GM18868 (cell line): ENCODE results near the gene RTN1.

Source experiments
- ATAC-seq: cut with Tn5 transposase; IDR thresholded peaks from one replicate; pipeline ENCODE4 v1.9.1; 2021; ENCODE audit warnings: mild to moderate bottlenecking, moderate library complexity; ENCODE audit not compliant: unreplicated experiment

Gene RTN1

DNA sequence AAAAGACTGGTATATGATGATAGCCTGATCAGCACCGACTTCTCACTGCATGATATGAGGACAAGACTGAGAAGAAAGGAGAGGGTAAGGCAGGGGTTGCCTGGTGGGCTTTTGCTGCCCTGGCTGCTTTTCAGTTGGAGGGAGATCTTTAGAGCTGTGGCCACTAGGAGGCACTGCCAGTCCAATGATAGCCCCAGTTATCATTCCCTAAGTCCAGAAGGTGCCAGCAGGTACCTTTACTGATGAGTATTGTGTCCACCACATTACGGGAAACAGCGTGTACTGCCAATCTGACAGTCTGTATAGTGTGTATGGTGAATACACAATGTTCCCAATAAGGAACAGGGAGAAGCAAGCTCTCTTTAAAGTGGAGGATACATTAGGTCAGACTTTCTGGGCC is 238.2 kb downstream of the RTN1 start:
- ATAC-seq: no peak

DNA sequence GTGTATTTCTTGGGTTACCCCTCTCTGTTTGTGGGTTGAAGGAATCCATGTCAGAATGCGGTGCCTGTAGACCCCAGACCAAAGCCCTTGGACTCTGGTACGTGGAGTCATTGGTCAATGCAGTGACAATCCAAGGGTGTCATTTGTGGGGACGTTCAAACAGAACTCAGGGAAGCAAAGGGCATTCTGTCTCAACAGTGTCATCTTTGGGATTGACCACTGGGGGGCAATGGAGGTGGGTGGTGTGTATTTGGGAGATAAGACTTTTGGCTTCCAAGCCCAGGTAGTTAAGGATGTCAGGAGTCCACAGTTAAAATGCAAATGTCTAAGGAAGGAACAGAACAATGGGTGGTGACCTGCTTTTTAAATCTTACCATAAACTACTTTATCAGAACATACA is 239.3 kb downstream of the RTN1 start:
- no peak for ATAC-seq

DNA sequence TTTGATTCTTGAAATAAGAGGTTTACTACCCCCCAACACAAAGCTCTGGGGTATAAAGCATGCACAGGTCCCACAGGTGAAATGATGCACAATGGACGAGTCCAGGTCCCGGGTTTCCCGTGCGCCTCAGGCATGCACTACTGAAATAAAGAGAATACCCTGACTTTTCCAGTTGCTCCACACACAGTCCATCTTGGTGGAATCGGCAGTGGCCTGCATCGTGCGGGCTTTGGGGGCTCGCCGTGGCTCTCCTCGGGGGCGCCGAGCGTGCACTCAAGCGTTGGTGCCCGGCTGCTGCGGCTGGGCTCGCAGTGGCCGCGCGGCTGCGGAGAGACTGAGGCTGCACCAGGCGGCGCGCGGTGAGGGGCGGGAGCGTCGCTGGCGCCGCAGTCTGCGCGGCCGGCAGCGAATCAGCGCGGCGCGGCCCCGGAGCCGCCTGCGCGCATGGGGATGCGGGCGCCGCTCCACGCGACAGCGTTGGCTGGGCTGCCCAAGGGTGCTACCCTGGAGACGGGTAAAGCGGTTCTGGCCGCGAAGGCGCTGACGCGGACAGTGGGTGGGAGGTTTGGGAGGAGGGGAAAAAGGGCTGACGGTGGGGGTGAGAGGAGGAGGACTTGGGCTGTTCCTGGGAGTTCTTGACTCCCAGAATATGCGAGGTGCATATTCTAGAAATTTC is 240.2 kb downstream of the RTN1 start:
- ATAC-seq: peak; percentile 38

DNA sequence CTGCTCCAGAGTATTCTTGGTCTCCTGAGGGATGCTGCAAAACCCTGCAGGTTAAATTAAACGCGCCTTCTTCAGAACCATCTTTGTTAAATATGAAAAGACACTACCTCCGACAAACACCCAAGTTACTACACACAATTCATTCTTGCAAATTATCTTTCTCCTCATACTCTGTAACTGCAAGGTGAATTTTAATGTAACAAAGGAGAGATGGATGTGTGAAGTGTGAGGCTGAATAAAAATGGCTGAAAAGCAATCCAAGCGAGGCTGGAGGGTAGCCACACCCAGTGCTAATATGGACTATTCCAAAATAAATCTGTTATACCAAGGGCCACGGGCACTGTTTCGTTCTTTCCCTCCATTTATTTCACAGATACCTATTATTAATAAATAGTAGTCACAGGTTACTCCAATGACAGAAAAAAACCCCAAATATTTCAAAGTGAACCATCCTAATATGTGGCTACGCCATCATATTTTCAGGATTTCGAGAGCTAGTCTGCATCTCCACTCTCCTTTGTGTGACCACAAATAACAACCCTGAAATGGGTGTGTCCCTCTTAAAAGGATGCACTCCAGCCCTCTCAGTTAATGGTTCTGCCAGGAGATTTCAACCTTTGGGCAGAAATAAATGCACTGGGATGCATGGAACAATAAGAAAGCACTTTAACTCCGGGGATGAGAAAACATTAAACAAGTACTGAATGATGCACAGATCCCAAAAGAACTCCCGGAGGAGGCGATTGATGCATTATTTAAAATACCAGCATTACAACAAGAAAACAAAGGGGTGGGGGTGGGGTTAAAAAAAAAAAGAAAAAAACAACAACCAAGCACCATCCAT is 240.9 kb downstream of the RTN1 start:
- no peak for ATAC-seq

DNA sequence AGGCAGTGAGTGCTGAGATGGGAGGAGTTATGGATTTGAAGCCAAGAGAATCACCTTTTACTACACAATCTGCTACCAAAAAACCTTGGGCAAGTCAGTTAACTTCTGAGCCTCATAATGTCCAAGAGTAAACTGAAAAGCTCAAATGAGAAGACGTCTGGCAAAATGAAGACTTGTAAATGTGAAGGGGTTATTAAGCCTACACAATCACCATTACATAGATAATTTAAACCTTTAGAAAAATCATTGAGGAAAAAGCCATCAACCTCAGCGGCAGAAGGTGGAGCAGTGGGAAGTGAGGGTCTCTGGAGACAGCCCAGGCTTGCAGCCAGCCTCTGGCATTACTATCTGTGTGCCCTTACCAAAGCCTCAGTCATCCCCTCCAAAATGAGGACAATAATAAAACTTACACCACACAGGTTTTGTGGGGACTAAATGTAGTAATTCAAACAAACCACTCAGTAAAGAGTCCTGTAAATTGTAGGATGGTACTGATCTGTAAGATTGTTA is 243.5 kb downstream of the RTN1 start:
- ATAC-seq: no peak

DNA sequence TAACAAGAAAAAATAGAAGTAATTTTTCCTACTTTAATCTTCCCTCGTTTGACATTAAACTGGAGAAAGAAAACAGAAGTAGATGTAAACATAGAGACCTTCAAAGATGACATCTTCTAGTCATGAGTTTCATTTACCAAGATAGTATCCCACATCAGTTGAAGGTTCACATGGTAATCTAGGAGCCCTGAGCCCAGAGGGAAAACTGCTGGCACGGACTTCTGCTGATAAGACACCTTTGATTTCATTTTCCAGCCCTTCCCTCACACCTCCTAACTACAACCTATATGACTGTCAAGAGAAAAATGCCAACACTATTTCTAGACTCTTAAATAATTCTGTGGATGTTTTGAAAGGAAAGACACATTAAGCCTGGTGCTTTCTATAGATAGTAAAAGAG is 247.9 kb downstream of the RTN1 start:
- ATAC-seq: no peak

DNA sequence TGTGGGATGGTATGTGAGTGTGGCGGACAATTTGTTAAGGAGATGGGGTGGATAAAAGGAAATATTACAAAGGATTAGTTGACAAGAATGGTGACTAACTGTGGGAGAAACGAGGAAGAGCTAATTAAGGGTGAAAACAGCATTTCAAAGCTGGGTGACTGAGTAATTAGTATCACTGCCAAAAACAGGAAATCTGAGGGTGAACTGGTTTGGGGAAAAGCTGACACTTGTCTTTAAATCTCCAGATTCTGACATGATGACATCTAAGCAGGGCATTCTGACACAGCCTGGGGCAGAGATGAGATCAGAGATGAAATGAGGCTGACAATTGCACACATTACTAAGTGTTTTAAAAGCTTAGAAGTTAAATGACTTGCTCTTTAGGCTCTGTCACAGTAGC is 251.5 kb downstream of the RTN1 start:
- ATAC-seq: no peak

DNA sequence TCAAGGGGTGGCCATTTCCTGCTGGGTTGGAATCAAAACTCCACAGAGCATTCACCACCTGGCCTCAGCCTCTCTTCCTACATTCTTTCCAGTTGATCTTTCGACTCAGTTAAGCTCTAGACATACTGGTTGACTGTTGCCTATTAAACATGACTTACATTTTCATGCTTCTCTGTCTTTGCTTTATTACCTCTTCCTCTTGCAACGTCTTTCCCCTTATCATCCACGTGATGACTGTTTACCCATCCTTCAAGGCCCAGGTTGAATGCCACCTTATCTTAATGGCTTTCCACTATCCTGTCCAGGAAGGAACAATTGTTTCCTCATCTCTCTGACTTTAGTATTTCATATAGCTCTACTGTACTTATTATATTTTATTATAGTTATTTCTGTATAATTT is 269.5 kb downstream of the RTN1 start:
- ATAC-seq: no peak

DNA sequence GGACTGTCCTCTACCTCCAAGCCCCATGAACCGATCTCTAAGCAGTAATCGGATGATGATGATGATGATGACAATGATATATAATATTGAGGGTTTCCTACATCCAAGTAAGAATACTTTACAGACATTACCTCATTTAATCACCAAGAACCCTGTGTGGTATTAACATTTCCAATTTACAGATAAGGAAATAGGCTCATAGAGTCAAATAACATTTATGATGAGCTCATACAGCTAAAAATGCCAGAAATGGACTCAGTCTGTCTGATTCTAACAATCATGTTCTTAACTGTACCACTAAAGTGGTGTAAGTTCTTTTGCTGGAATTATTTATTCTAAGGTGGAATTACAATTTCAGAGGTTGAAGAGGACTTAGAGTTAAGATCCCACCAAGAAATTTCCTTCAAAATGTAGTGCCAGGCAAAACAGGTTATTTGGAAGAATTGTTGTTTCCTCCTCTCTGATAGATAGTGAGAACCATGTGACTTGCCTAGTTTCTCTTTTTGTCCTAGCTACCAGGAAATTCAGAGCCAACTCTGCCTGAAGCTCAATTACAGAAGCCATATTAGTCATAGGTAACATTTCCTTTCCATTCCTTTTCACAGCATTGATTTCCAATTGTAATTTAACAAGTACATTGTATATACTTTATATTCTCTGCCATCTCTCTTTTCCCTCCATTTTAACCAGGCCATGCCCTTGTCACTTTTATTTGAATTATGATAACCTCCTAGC is 270.2 kb downstream of the RTN1 start:
- no peak for ATAC-seq

DNA sequence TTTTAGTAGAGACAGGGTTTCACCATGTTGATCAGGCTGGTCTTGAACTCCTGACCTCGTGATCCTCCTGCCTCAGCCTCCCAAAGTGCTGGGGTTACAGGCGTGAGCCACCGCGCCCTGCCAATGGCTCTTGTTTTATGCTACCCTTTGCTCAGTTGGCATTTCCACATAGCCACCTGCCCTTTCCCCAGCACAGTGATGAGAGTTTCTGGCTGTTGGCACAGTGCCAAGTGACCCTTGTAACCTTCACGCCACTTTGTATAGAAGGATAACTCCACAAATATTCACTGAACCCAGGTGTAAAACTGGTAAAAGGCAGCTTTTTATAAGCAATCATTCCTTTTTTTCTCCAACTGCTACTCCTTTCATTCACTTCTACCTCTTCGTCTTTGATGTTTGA is 275.5 kb downstream of the RTN1 start:
- ATAC-seq: no peak

DNA sequence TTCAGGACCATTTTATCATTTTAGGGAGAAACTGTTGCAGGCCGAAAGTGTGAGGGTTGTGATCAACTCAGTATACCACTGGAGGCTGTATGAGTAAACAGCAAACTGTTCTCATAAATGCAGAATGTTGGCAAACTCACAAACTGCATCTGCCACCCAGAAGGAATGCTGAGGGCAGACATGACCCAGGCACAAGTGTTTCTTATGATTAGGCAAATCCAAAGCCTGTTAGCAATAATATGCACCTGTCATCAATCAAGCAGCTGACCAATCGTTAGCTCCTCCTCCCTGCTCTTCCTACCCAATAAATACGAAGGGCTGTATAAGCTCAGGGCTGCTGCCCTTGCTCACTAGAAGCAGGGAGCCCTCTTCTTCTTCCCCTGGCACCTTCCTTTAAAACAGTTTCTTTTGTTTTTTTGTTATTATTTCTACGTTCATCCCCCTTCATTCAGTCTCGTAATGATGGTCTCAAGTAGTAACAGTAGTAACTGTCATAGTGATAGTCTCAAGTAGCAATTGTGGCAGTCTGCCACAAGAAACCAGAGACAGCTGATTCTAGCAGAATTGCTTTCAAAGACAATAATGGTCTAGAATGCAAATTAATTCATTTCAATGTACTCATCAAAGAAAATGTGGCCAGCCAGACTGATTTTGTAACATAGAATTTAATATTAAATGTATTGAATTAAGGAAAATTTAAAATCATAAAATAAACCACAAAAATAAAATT is 278.8 kb downstream of the RTN1 start:
- ATAC-seq: no peak

DNA sequence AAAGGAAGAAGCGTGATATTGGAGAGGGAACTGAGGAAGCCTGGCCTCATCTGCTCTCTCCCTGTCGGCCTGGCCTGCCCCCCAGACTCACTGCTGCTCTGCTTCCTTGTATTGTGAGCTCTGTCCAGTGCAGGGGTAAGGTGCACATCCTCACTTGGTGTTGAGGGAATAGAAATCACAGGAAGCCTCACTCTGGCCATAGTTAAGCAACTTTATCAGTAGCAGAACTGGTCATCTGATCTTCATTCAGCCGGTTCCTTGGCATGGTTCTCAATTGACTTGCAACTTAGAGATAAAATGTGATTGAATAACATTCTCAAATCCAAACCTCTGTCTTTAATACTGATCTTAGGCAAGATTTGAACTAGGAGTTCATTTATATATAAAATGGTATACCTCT is 282.5 kb downstream of the RTN1 start:
- no peak for ATAC-seq

DNA sequence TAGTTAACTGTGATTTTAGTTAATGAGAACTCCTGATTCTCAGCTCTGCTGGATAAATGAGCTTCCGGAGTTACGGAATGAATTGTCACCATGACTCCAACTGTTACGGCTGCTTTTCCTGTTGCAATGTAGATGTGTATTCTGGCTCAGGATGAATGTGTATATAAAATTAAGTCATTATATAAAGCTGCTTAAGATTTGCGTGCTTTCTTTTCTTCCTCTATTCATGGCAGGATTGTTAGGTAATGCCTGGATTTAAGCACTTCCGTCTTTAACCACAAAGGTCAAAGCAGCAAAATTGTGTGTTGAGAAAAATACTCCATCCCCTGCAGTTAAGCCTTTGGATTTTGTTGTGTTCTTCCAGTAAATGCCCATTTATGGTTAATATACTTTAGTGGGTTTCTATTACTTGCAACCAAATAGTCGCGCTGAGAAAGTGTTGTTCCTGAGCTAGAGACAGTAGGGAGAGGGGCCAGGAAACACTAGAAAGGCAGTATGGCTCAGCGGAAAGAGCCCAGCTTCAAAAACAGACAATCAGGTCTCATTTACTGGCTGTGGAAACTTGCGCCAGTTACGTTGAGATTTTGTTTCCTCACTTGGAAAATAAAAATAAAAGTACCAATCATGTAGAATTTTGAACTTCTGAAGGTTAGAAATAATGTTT is 284.6 kb downstream of the RTN1 start:
- ATAC-seq: peak; percentile 53

DNA sequence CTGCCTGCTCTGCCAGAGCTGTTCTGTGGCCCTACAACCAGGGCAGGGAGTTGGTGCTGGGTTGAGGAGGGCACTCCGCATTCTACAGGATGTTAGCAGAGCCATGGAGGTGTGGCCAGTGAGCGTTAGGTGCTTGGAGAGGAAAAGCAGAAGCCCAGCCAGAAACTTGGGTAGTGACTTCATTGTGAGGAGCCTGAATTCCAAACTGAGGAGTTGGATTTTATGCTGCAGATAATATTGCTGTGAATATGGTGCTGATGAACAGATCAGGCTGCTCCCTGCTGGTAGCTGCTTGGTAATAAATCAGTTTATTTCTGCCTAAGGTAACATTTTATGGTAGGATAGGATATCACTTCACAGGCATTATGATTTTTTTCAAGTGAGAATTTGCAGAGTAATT is 286.8 kb downstream of the RTN1 start:
- ATAC-seq: no peak

DNA sequence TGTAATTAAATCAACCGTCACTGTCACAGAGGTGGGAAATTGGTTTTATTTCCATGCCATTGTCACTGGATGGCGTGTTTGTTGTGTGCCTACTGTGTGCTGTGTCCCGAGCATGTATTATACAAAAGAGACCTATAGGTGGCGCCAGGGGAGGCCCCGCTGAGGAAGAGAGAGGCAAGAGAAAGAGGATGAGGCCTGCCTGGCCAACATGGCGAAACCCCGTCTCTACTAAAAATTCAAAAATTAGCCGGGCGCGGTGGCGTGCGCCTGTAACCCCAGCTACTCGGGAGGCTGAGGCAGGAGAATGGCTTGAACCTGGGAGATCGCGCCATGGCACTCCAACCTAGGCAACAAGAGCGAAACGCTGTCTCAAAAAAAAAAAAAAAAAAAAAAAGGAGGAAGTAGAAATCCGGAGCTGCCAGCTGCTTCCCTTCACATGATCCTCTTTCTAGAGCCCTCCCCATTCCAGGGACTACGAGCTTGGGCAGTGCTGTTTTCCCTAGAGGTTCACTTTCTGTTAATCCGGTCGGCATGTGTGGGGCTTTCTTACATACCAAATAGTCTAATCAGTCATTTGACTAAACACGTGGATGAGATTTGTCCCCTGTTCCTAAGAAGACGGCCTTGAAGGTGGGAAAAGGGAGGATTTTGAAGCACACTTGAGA is 287.6 kb downstream of the RTN1 start:
- ATAC-seq: no peak

DNA sequence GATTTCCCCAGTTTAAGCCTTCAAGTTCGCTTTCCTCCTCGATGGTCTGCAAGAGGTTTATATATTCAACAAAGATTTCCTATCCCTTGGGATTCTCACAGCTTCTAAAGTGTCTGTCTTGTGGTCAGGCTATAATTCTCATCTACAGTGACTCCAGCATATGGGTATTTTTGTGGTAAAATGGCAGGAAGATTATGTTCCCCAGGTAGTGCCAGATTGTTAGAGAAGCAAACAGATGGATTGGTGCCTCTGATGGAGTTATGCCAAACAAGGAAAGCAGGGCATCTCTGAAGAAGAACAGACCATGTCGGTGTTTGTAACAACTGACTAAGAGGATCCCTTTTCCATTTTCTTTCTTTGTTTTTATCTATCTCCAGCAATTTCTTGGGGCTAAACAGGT is 288.4 kb downstream of the RTN1 start:
- no peak for ATAC-seq

DNA sequence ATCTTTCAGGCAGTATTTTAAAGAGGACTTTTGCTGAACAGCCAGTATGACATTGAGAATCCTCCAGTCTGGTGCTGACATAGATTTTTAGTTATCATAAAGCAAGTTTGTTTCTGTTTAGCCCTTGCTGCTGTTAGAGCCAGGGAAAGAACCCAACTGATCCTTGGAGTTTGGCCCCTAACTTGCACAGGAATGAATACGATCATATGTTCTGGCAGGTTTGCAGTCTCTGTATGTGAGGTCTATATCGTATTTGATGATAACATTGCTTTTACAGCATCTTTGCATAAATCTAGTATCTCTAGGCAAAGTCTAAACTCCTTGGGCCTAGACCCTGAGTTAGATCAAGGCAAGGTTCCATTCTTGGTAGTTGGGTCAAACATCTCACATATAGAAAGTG is 289.7 kb downstream of the RTN1 start:
- ATAC-seq: no peak

DNA sequence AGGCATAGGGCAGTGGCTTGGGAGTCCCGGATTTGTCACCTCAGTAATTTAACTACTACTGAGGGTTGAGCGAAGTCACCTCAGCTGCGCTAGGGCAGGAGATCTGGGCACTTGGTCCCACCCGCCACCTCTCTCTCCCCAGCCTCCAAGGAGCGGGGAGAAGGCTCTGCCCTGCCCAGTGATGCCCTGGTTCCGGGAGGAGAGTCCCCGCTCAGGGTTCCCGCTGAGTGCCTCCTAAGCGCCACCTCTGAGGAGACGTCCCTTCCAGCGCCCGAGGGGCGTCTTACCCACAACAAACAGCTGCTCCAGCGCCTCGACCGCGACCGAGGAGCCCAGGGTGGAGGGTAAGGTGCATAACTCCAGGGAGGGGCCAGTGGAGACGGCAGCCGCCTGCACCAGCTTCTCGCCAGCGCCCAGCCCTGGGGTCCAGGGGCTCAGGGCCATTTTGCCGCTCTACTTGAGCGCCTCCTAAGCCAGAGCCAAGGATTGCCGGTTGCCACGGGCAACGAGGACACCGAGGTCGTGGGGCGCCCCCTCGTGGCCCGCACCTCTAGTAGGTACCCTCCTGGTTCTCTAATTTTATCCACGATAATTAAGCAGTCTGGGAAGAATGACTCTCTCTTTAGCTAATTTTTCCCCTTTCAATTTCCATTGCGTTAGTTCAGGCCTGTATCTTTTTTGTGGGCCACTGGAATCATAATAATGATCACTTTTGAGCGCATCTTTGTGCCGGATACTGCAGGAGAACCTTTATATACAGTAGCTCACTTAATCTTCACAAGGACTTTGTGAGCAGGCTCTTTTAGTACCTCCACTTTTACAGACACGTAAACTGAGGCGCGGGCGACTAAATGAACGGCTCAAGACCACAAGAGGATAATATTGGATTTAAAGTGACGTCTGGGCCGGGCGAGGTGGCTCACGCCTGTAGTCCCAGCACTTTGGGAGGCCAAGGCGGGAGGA is 294.0 kb downstream of the RTN1 start, which contains the start of gene CCDC175:
Gene CCDC175, minus strand, starts transcription at position 481 of the 963 bp plus-strand sequence. Its CDS starts 37 bp downstream, at position 444.
- peak; percentile 99 for ATAC-seq

DNA sequence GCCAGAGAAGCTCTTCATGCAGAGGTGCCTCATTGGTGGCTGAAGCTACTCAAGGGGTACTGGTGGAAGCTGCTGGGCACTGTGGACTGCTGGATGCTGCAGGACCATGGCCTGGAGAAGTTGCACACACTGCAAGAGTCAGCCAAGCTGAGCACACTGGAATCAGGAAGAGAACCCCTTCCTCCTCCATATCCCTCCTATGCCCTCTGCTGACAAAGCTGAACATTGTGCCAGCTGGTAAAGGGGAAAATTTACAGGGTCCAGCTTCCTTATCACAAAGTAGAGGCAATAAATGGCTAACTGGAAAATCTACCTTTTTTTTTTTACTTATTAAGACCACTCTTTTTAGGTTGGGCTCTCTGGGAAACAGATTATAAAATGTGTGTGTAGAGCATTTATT is 300.5 kb downstream of the RTN1 start:
- ATAC-seq: no peak
